Epithelial cell of esophagus (primary cell): ENCODE measurements around the gene TMEM273.

Source experiments
- DNase-seq: peaks from one replicate; pipeline ENCODE4 v3.0.0; 2010; ENCODE audit warnings: low read depth
- H3K4me3 ChIP-seq: 2 replicates; pipeline ENCODE4 v1.5.1; 2011; ENCODE audit warnings: mild to moderate bottlenecking, low read length, control low read depth
- CTCF ChIP-seq: IDR thresholded peaks from 2 replicates; pipeline ENCODE4 v1.5.1; 2011; ENCODE audit warnings: low read depth, mild to moderate bottlenecking, low read length, control low read depth, inconsistent platforms; ENCODE audit not compliant: insufficient read depth; ENCODE audit errors: missing control alignments

Gene TMEM273

GRCh38 chr10:49160110-49160509, 28.1 kb downstream of the TMEM273 start:
- no peak for TF ChIP-seq CTCF
- no peak for DNase-seq
- no peak overlapping the region for H3K4me3 ChIP-seq

GRCh38 chr10:49158915-49159314, 29.3 kb downstream of the TMEM273 start:
- H3K4me3 ChIP-seq: no peak overlapping the region
- no peak for TF ChIP-seq CTCF
- no peak for DNase-seq

GRCh38 chr10:49158404-49158803, 29.8 kb downstream of the TMEM273 start:
- no peak for DNase-seq
- TF ChIP-seq CTCF: no peak
- no peak overlapping the region for H3K4me3 ChIP-seq

GRCh38 chr10:49157229-49157628, 31.0 kb downstream of the TMEM273 start:
- no peak for DNase-seq
- no peak for TF ChIP-seq CTCF
- H3K4me3 ChIP-seq: no peak overlapping the region

GRCh38 chr10:49154641-49155040, 33.5 kb downstream of the TMEM273 start:
- DNase-seq: no peak
- no peak overlapping the region for H3K4me3 ChIP-seq
- TF ChIP-seq CTCF: no peak

GRCh38 chr10:49153971-49154370, 34.2 kb downstream of the TMEM273 start:
- no peak for TF ChIP-seq CTCF
- no peak for DNase-seq

GRCh38 chr10:49153115-49153514, 35.1 kb downstream of the TMEM273 start:
- no peak overlapping the region for H3K4me3 ChIP-seq
- TF ChIP-seq CTCF: no peak
- no peak for DNase-seq

More at GRCh38 chr10:49153971-49154370, 34.2 kb downstream of the TMEM273 start:
- no peak overlapping the region for H3K4me3 ChIP-seq
